Fibroblast of villous mesenchyme (primary cell): ENCODE results near the gene STK32B. TPM values are rescaled to one million over a fixed set of nuclear protein-coding genes. Genes with fewer than 3 reads are reported as not detected.
"Not testable (repeated sequence)": the region's sequence is repeated elsewhere in the genome, so short reads cannot be mapped to it uniquely, and the experiment has no call there.

Experiments used
- DNase-seq: peaks from one replicate; pipeline ENCODE4 v3.0.0-alpha.2; 2010; ENCODE audit warnings: low read depth
- H3K4me3 ChIP-seq: 2 replicates; pipeline ENCODE4 v1.5.1; 2011; ENCODE audit warnings: low read depth, mild to moderate bottlenecking, low read length
- total RNA-seq: library from RNA; depleted of rRNA; stranded (reverse); fragments of >200 nt; gene quantifications from 2 replicates; pipeline ENCODE4 v1.2.3, GENCODE V29; 2012
- TF ChIP-seq, protein P1 (sequence below): IDR thresholded peaks from 2 replicates; pipeline ENCODE4 v1.5.1; 2012; ENCODE audit warnings: low read depth, mild to moderate bottlenecking, low read length; ENCODE audit not compliant: insufficient read depth

STK32B gene
- total RNA-seq: 1.3 and 2.6 TPM in 2 replicates

DNA sequence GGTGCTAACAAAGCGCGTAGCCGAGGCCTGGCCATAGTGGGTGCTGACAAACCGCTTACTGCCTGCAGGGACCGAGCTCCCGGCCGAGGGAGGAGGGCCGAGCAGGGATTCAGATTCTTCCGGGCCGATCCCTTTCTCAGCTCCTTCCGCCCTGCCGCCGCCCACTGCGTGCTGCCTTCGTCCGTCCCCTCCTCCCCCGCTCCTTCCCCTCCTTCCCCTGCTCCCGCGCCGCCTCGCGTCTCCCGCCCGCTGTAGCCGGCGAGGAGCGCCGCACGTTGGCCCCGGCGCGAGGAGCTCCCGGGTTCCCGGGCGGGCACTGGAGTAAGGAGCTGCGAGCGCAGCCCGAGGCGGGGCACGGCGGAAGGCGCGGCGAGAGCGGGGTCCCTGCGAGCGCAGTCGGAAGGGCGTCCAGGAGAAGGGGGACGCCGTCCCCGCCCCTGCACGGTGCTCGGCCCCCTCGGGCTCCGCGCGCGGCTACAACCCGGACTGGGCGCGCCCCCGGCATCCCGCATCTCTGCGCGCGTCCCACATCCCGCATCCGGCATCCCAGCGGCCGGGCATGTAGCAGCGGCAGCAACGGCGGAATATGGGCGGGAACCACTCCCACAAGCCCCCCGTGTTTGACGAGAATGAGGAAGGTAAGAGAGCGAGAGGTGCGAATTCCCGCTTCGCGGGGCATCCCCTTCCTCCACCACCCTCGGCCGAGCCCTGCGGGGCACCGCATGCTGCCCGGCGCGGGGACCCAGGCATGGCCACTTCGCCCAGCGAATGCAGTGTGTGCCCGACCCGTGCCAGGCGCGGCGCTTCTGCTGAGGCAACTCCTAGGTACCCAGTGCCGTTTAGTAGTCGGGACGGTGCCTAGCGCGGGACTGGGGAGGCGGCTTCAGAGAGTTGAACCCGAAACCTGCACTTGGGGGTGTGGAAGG, at the start of gene STK32B:
STK32B (plus strand) TSS at position 203 of the 926 bp plus-strand sequence.
- DNase-seq: peak; percentile 74
- H3K4me3 ChIP-seq: peak within 1 kb of the TSS; percentile 58
- TF ChIP-seq, protein P1, sequence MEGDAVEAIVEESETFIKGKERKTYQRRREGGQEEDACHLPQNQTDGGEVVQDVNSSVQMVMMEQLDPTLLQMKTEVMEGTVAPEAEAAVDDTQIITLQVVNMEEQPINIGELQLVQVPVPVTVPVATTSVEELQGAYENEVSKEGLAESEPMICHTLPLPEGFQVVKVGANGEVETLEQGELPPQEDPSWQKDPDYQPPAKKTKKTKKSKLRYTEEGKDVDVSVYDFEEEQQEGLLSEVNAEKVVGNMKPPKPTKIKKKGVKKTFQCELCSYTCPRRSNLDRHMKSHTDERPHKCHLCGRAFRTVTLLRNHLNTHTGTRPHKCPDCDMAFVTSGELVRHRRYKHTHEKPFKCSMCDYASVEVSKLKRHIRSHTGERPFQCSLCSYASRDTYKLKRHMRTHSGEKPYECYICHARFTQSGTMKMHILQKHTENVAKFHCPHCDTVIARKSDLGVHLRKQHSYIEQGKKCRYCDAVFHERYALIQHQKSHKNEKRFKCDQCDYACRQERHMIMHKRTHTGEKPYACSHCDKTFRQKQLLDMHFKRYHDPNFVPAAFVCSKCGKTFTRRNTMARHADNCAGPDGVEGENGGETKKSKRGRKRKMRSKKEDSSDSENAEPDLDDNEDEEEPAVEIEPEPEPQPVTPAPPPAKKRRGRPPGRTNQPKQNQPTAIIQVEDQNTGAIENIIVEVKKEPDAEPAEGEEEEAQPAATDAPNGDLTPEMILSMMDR: no peak

DNA sequence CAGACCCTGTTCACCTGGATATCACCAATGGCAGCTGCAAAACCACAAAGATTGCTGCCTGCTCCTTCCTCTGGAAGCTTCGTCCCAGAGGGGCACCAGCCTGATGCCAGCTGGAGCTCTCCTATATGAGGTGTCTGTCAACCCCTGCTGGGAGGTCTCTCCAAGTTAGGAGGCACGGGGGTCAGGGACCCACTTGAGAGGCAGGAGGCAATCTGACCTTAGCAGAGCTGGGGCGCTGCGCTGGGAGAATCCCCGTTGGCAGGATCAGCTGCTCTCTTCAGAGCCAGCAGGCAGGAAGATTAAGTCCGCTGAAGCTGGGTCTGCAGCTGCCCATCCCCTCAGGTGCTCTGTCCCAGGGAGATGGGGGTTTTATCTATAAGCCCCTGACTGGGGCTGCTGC, 49.6 kb upstream of the STK32B start:
- not testable (repeated sequence) for H3K4me3 ChIP-seq, DNase-seq

DNA sequence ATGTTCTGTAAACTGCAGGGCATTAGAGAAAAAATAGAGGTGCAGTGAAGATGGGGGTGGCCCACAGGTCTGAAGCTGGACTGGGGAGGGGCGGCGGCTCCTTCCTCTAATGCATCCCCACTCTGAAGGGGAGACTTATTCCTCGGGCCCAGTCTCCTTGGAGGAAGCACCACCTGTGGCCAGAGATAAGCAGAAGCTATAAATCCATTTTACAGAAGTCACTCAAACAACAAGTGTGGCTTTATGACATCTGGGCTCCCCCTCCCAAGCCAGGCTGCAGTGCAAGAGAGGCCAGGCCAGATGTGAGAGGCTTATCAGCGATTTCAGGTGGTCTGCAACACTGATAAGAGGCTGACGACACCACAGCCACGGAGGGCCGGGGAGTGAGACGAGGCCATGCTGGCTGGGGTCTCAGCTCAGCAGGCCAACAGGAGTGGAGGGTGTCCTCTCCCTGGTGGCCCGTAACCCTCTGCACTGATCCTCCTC, 47.9 kb upstream of the STK32B start:
- DNase-seq: no peak
- TF ChIP-seq, protein P1: no peak
- no peak overlapping the region for H3K4me3 ChIP-seq

DNA sequence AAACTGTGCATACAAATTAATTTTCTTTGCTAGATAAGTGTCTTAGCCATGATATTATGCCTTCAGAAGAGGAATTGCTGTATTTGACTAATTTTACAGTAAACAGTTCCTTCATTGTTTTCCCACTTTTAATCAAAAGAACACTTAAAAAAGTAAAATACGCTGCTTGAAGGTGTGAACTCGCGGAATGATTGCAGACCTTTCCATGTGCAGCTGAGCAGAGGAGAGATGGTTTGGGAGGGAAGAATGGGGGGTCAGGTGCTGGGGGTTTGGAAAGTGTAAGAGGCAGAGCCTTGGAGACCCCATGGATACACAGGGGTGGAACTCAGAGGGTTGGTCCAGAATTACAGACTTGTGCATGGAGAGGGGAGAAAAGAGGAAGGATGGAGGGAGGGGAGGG, 47.4 kb upstream of the STK32B start:
- H3K4me3 ChIP-seq: no peak overlapping the region
- TF ChIP-seq, protein P1: no peak
- no peak for DNase-seq

DNA sequence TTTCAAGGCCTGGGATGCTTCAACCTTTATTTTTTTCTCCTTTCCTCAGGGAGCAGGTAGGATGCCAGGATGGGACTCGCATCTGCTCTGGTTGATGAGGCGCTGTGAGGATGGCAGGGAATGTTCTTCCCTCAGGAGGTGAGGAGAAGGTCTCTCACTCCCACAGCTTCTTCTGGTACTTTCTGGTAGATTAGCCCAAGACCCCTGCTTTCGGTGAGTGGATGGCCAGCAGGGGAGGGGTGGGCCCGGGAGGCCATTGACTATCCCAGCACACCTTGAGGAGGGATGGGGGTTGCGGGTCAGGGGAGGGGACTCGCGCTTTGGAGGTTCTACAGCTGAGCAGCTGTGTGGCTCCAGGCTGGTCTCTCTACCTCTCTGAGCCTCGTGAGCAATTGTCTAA, 46.8 kb upstream of the STK32B start:
- no peak overlapping the region for H3K4me3 ChIP-seq
- DNase-seq: no peak
- TF ChIP-seq, protein P1: no peak

DNA sequence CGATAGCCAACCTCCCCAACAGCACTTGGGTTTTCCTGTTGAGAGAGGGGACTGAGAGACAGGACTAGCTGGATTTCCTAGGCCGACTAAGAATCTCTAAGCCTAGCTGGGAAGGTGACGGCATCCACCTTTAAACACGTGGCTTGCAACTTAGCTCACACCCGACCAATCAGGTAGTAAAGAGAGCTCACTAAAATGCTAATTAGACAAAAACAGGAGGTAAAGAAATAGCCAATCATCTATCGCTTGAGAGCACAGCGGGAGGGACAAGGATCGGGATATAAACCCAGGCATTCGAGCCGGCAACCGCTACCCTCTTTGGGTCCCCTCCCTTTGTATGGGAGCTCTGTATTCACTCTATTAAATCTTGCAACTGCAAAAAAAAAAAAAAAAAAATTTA, 44.3 kb upstream of the STK32B start:
- not testable (repeated sequence) for DNase-seq, H3K4me3 ChIP-seq

DNA sequence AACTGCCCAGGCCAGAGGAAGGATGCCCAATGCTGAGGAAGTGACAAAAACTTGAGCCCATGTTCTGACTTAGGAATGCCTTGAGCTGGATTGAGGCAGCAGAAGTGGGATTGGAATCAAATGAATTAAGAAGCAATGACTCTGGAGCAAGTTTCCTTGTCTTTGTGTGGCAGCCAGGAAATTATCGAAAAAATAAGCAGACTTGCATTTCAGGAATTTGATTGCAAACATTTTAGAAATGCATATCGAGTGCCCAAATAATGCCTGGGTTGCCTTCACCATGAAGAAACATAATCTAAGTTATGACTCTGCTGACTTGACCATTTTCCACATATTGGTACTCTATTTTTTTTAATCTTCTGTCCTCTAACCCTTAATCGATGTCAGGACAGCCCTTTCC, 41.5 kb upstream of the STK32B start:
- no peak overlapping the region for H3K4me3 ChIP-seq
- DNase-seq: no peak
- TF ChIP-seq, protein P1: no peak

DNA sequence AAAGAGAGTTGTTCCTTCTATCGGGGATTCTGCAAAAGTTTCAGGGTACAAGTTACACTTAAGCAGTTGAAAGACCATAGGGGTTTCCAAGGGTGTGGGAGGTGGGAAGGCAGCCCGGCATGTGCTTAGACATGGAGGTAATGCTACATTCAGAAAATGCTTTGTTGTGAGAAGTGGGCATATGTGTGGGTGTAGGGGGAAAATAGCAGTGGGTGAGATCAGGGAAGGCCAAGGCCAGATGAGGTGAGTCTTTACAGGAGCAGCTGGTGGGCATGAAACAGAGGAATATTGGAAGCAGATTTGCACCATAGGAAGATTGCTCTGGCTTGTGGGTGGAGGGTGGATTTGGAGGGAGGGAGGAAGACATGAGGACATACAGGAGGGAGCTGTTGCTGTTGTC, 40.3 kb upstream of the STK32B start:
- H3K4me3 ChIP-seq: no peak overlapping the region
- TF ChIP-seq, protein P1: no peak

More for the DNA sequence above, 40.3 kb upstream of the STK32B start:
- no peak for DNase-seq
